Measurements from ENCODE around the gene ITFG1.
"Not testable (repeated sequence)": the region's sequence is repeated elsewhere in the genome, so short reads cannot be mapped to it uniquely, and the experiment has no call there.

The ITFG1 gene

GRCh38 chr16:47490471-47490870 is 29.6 kb upstream of the ITFG1 start:
- peaks cover 11% of the 10 kb centered on the region for H3K4me1 ChIP-seq (ENCODE audit: control insufficient read depth, insufficient read depth, low read length)
- no peak overlapping the region for H3K4me3 ChIP-seq (ENCODE audit: low read depth, low read length)
- H3K9ac ChIP-seq (ENCODE audit: low read depth, low read length): no peak overlapping the region
- H3K27me3 ChIP-seq (ENCODE audit: control insufficient read depth, insufficient read depth, low read length): no peaks in the 10 kb centered on the region
- no peaks in the 10 kb centered on the region for H3K36me3 ChIP-seq (ENCODE audit: control insufficient read depth, insufficient read depth, low read length)
- H3K9me3 ChIP-seq (ENCODE audit: control insufficient read depth, insufficient read depth, low read length): no peaks in the 10 kb centered on the region

DNA sequence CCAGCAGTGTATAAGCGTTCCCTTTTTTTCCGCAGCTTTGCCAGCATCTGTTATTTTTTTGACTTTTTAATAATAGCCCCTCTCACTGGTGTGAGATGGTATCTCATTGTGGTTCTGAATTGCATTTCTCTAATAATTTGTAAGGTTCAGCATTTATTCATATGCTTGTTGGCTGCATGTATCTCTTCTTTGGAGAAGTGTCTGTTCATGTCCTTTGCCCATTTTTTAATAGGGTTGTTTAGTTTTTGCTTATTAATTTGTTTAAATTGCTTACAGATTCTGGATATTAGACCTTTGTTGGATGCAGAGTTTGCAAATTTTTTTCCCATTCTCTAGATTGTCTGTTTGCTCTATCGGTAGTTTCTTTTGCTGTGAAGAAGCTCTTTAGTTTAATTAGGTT is 27.2 kb upstream of the ITFG1 start:
- Histone ChIP-seq H3K4me1 (ENCODE audit: control insufficient read depth, insufficient read depth, low read length) (peaks cover 4% of the 10 kb centered on the region), H3K9ac (ENCODE audit: low read depth, low read length) (no peak overlapping the region), H3K36me3 (ENCODE audit: control insufficient read depth, insufficient read depth, low read length) (no peaks in the 10 kb centered on the region), H3K4me3 (ENCODE audit: low read depth, low read length) (no peak overlapping the region), H3K27me3 (ENCODE audit: control insufficient read depth, insufficient read depth, low read length) (no peaks in the 10 kb centered on the region), H3K9me3 (ENCODE audit: control insufficient read depth, insufficient read depth, low read length) (no peaks in the 10 kb centered on the region)

GRCh38 chr16:47486856-47487255 is 26.0 kb upstream of the ITFG1 start:
- H3K4me3 ChIP-seq (ENCODE audit: low read depth, low read length): no peak overlapping the region

GRCh38 chr16:47483616-47484015 is 22.8 kb upstream of the ITFG1 start:
- no peaks in the 10 kb centered on the region for H3K36me3 ChIP-seq (ENCODE audit: control insufficient read depth, insufficient read depth, low read length)
- H3K4me1 ChIP-seq (ENCODE audit: control insufficient read depth, insufficient read depth, low read length): no peaks in the 10 kb centered on the region
- no peaks in the 10 kb centered on the region for H3K9me3 ChIP-seq (ENCODE audit: control insufficient read depth, insufficient read depth, low read length)
- no peak overlapping the region for H3K9ac ChIP-seq (ENCODE audit: low read depth, low read length)
- H3K4me3 ChIP-seq (ENCODE audit: low read depth, low read length): no peak overlapping the region
- no peaks in the 10 kb centered on the region for H3K27me3 ChIP-seq (ENCODE audit: control insufficient read depth, insufficient read depth, low read length)

More at GRCh38 chr16:47486856-47487255, 26.0 kb upstream of the ITFG1 start:
- H3K9ac ChIP-seq (ENCODE audit: low read depth, low read length): no peak overlapping the region
- no peaks in the 10 kb centered on the region for H3K36me3 ChIP-seq (ENCODE audit: control insufficient read depth, insufficient read depth, low read length)
- no peaks in the 10 kb centered on the region for H3K4me1 ChIP-seq (ENCODE audit: control insufficient read depth, insufficient read depth, low read length)
- no peaks in the 10 kb centered on the region for H3K27me3 ChIP-seq (ENCODE audit: control insufficient read depth, insufficient read depth, low read length)
- no peaks in the 10 kb centered on the region for H3K9me3 ChIP-seq (ENCODE audit: control insufficient read depth, insufficient read depth, low read length)

GRCh38 chr16:47481698-47482374 is 21.0 kb upstream of the ITFG1 start:
- no peaks in the 10 kb centered on the region for H3K4me1 ChIP-seq (ENCODE audit: control insufficient read depth, insufficient read depth, low read length)
- H3K36me3 ChIP-seq (ENCODE audit: control insufficient read depth, insufficient read depth, low read length): no peaks in the 10 kb centered on the region
- no peaks in the 10 kb centered on the region for H3K9me3 ChIP-seq (ENCODE audit: control insufficient read depth, insufficient read depth, low read length)
- no peak overlapping the region for H3K9ac ChIP-seq (ENCODE audit: low read depth, low read length)
- no peaks in the 10 kb centered on the region for H3K27me3 ChIP-seq (ENCODE audit: control insufficient read depth, insufficient read depth, low read length)
- H3K4me3 ChIP-seq (ENCODE audit: low read depth, low read length): no peak overlapping the region

DNA sequence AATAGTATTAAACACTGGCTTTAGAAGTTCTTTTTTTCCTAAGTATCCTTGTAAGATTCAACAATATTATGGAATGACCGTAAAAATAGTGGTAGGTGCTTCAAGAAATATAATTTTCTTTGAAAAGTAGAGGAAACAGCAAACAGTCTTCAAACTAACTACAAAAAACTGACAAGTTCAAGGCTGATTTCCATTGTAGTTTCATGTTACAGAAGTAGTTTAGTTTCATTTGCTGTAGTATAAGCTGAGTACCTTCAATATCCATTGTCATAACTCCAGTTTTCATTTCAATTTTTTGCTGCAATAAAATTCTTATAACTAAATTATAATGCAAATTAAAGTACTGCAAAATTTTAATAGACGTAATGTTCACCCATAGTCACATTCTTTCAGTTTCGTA is 19.5 kb upstream of the ITFG1 start:
- Histone ChIP-seq H3K9me3 (ENCODE audit: control insufficient read depth, insufficient read depth, low read length) (no peaks in the 10 kb centered on the region), H3K4me3 (ENCODE audit: low read depth, low read length) (no peak overlapping the region), H3K27me3 (ENCODE audit: control insufficient read depth, insufficient read depth, low read length) (no peaks in the 10 kb centered on the region), H3K9ac (ENCODE audit: low read depth, low read length) (no peak overlapping the region), H3K36me3 (ENCODE audit: control insufficient read depth, insufficient read depth, low read length) (no peaks in the 10 kb centered on the region), H3K4me1 (ENCODE audit: control insufficient read depth, insufficient read depth, low read length) (no peaks in the 10 kb centered on the region)

GRCh38 chr16:47477679-47478078 is 16.8 kb upstream of the ITFG1 start:
- no peak overlapping the region for H3K4me3 ChIP-seq (ENCODE audit: low read depth, low read length)
- no peaks in the 10 kb centered on the region for H3K9me3 ChIP-seq (ENCODE audit: control insufficient read depth, insufficient read depth, low read length)
- no peak overlapping the region for H3K9ac ChIP-seq (ENCODE audit: low read depth, low read length)
- no peaks in the 10 kb centered on the region for H3K27me3 ChIP-seq (ENCODE audit: control insufficient read depth, insufficient read depth, low read length)
- no peaks in the 10 kb centered on the region for H3K4me1 ChIP-seq (ENCODE audit: control insufficient read depth, insufficient read depth, low read length)
- H3K36me3 ChIP-seq (ENCODE audit: control insufficient read depth, insufficient read depth, low read length): no peaks in the 10 kb centered on the region

DNA sequence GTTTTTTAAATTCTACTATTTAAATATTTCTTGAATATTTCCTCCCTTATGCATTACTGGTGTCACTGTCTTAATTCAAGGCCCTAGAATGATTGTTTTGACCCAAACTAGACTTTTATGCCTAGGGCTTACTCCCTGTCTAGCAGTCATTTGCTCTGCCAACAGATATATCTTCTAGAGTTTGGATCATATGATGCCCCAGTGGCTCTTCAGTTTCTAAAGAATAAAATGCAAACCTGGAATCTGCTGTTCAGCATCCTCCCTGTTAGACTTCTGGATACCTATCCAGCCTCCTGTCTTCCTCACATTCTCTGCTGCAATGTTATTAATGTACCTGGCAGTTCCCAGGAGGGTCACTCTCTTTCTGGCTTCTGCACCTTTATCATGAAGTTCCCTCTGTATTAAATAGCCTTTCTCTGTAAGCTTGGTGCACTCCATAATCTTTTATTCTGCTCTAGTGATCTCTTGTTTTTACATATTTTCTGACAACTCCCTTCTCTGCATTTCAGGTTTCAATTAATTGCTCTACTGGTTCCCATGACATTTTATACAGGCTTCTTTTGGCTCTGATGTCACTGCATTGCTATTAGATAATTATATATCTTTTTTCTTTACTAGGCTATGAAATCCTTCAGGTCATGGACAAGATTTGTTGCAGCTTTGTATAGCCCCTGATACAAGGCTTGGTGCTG is 15.9 kb upstream of the ITFG1 start:
- no peaks in the 10 kb centered on the region for H3K9me3 ChIP-seq (ENCODE audit: control insufficient read depth, insufficient read depth, low read length)
- no peak overlapping the region for H3K4me3 ChIP-seq (ENCODE audit: low read depth, low read length)
- no peaks in the 10 kb centered on the region for H3K4me1 ChIP-seq (ENCODE audit: control insufficient read depth, insufficient read depth, low read length)
- H3K27me3 ChIP-seq (ENCODE audit: control insufficient read depth, insufficient read depth, low read length): no peaks in the 10 kb centered on the region
- no peak overlapping the region for H3K9ac ChIP-seq (ENCODE audit: low read depth, low read length)
- no peaks in the 10 kb centered on the region for H3K36me3 ChIP-seq (ENCODE audit: control insufficient read depth, insufficient read depth, low read length)

DNA sequence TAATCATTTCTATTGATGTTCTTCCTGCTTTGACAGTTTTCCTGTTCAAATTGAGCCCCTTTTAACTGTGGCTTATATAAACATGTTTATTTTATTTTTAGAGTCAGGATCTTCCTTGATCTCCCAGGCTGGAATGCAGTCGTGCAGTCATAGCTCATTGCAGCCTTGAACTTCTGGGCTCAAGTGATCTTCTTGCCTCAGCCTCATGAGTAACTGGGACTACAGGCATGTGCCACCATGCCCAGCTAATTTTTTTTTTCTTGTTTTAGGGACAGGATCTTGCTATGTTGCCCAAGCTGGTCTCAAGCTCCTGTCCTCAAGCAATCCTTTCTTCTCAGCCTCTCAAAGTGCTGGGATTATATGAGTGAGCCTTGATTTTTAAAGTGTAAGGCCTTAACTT is 14.9 kb upstream of the ITFG1 start:
- no peak overlapping the region for H3K4me3 ChIP-seq (ENCODE audit: low read depth, low read length)
- no peaks in the 10 kb centered on the region for H3K36me3 ChIP-seq (ENCODE audit: control insufficient read depth, insufficient read depth, low read length)
- no peaks in the 10 kb centered on the region for H3K27me3 ChIP-seq (ENCODE audit: control insufficient read depth, insufficient read depth, low read length)
- H3K9ac ChIP-seq (ENCODE audit: low read depth, low read length): no peak overlapping the region
- no peaks in the 10 kb centered on the region for H3K4me1 ChIP-seq (ENCODE audit: control insufficient read depth, insufficient read depth, low read length)
- no peaks in the 10 kb centered on the region for H3K9me3 ChIP-seq (ENCODE audit: control insufficient read depth, insufficient read depth, low read length)

DNA sequence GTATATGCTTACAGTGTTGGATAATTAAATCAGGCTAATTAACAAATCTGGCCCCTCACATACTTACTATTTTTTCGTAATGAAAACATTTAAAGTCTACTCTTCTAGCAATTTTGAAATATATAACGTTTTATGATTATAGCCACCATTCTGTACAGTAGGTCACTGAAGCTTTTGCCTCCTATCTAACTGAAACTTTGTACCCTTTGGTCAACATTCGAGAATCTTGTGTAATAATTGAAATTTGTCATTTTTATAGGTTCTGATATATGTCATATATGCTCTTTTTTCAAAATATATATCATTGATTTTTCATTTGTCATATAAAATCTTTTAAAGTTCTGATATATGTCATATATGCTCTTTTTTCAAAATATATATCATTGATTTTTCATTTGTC is 12.9 kb upstream of the ITFG1 start:
- no peaks in the 10 kb centered on the region for H3K9me3 ChIP-seq (ENCODE audit: control insufficient read depth, insufficient read depth, low read length)
- no peaks in the 10 kb centered on the region for H3K36me3 ChIP-seq (ENCODE audit: control insufficient read depth, insufficient read depth, low read length)
- H3K4me1 ChIP-seq (ENCODE audit: control insufficient read depth, insufficient read depth, low read length): no peaks in the 10 kb centered on the region
- H3K9ac ChIP-seq (ENCODE audit: low read depth, low read length): no peak overlapping the region
- no peaks in the 10 kb centered on the region for H3K27me3 ChIP-seq (ENCODE audit: control insufficient read depth, insufficient read depth, low read length)
- H3K4me3 ChIP-seq (ENCODE audit: low read depth, low read length): no peak overlapping the region

DNA sequence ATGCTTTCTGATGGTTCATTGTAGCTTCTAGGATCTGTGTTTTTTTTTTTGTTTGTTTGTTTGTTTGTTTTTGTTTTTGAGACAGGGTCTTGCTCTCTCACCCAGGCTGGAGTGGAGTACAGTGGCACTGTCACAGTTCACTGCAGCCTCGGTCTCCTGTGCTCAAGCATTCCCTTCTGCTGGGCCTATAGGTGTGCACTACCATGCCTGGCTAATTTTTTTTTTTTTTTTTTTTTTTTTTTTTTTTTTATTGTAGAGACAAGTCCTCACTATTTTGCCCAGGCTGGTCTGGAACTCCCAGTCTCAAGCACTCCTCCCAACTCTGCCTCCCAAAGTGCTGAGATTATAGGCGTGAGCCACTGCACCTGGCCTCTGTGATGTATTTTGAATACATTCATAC is 12.1 kb upstream of the ITFG1 start:
- H3K36me3 ChIP-seq (ENCODE audit: control insufficient read depth, insufficient read depth, low read length); H3K9me3 ChIP-seq (ENCODE audit: control insufficient read depth, insufficient read depth, low read length); H3K9ac ChIP-seq (ENCODE audit: low read depth, low read length); H3K4me1 ChIP-seq (ENCODE audit: control insufficient read depth, insufficient read depth, low read length); H3K27me3 ChIP-seq (ENCODE audit: control insufficient read depth, insufficient read depth, low read length); H3K4me3 ChIP-seq (ENCODE audit: low read depth, low read length): not testable (repeated sequence)

GRCh38 chr16:47470810-47471209 is 9.9 kb upstream of the ITFG1 start:
- Histone ChIP-seq H3K4me3 (ENCODE audit: low read depth, low read length) (no peak overlapping the region), H3K36me3 (ENCODE audit: control insufficient read depth, insufficient read depth, low read length) (no peaks in the 10 kb centered on the region), H3K9me3 (ENCODE audit: control insufficient read depth, insufficient read depth, low read length) (no peaks in the 10 kb centered on the region), H3K9ac (ENCODE audit: low read depth, low read length) (no peak overlapping the region), H3K27me3 (ENCODE audit: control insufficient read depth, insufficient read depth, low read length) (no peaks in the 10 kb centered on the region), H3K4me1 (ENCODE audit: control insufficient read depth, insufficient read depth, low read length) (peaks cover 10% of the 10 kb centered on the region)
